ENCODE data around the gene TLE5.
"Not testable (repeated sequence)": the region's sequence is repeated elsewhere in the genome, so short reads cannot be mapped to it uniquely, and the experiment has no call there.

TLE5 gene

DNA sequence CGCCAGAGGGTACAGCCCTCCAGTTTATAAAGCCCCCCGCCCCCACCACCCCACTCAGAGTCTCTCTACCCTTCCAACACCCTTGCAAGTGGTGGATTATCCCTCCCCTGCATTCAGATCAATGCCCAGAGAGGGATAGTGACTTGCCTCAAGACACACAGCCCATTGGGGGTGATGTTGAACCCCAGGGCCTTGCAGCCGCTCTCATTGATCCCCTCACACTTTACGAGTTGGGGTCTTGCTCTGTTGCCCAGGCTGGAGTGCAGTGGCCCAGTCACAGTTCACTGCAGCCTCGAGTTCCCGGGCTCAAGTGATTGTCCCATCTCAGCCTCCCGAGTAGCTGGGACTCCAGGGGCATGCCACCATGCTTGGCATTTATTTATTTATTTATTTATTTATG, 44.4 kb downstream of the TLE5 start:
- DNase-seq, result no peak

DNA sequence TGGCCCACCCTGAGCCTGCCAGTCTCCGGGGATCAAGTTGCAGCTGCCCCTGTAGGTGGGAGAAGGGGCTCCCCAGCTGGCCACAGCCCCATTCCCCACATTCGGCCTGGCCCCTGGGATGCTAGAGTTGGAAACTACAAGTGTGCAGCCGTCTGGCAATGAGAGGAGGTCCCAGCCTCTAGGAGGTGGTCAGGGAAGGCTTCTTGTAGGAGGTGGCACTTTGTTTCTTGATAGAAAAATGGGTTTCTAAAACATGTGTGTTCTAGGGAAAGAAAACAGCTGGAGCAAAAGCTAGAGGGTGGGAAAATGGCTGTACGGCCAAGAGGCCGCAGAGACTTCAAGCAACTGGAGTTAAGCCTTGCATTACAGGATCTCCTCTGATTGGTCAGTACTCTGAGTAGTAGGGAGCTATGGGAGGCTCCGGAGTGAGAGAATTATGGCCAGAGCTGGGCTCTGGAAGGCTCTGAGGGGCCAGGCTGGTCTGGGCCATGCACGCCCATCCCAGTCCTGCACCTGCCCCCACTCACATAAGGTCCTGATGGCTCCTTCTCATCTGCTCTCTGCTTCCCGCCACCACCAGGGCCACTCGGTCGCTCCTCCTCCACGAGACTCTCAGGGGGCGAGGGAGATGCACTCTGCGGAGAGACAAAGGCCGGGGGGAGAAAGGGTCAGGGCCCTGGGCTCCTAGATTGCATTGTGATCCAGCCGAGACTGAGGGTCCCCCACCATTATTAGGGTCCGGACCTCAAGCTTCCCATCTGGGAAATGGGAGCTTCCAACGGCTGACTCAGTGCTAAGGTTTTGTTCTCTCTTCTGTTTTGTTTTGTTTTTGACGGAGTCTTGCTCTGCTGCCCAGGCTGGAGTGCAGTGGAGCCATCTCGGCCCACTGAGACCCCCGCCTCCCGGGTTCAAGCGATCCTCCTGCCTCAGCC, 46.9 kb downstream of the TLE5 start:
- DNase-seq, result no peak

DNA sequence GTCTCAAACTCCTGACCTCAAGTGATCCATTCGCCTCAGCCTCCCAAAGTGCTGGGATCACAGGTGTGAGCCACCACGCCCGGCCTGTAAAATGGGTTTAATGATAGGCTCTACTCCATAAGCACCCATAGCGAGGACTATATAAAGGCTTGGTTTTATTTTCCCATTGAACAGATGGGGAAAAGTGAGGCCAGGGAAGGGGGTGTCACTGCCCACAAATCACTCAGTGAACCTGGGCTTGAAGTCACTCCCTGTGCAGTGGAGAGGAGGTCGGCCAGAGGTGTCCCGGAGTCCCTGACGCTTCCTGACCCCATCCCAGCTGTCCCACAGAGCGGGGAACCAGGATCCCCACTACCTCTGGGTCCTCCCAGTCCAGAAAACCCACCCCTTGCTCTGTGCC, 48.2 kb downstream of the TLE5 start:
- no peak for DNase-seq

DNA sequence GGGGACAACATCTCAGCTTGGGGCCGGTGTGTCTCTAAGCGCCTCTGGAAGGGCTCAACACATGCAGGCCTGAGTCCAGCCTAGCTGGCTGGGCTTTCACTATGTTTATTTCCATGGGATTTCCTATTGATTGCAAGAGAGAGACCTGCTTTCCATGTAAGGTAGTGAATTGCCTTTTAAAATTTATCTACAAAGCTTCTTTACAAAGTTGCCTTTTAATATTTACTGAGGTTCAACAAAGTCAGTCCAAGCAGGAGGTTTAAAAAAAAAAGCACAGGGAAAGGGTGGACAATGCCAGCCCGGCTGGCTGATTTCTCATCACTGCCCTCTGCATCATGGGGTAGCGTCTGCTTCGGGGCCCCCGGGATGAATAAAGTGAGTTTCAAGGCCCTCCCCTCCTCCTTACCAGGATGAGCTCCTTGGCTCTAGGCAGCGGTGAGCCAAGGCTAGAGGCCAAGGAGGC, 49.0 kb downstream of the TLE5 start:
- DNase-seq, result no peak

DNA sequence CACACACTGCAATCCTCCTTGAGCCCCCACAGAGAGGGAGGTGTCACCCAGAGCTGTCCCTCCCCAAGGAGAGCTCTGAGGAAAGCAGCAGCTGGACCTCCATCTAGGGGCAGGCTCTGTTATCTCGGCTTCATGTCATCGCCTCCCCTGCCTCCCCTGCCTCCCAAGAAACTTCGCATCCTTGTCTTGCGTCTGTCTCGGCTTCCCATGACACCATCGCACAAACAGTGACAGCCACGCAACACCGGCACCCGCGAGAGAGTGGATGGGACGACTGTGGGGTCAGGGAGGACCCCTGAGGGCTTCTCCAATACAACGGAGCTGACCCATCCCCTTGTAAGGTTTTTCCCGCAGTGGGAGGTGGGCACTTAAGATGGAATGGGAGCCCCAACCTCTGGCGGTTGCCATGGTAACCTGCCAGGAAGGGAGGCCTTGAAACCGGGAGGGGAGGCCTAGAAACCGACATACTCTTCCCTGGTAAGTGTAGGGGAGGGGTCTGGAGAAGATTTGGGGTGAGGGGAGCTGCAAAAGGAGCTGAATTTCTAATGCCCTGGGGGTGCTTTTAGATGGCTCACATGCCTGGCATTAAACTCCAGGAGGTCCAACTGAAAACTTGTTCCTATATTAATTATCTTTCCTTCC, 49.6 kb downstream of the TLE5 start:
- no peak for DNase-seq

DNA sequence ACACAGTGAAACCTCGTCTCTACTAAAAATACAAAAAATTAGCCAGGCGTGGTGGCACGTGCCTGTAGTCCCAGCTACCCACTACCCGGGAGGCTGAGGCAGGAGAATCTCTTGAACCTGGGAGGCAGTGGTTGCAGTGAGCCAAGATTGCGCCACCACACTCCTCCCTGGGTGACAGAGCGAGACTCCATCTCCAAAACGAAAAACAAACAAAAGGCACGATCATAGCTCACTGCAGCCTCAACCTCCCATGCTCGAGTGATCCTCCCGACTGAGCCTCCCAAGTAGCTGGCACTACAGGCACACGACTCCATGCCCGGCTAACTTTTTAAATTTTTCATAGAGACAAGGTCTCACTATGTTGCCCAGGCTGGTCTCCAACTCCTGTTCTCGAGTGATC, 50.2 kb downstream of the TLE5 start:
- DNase-seq, result not testable (repeated sequence)

DNA sequence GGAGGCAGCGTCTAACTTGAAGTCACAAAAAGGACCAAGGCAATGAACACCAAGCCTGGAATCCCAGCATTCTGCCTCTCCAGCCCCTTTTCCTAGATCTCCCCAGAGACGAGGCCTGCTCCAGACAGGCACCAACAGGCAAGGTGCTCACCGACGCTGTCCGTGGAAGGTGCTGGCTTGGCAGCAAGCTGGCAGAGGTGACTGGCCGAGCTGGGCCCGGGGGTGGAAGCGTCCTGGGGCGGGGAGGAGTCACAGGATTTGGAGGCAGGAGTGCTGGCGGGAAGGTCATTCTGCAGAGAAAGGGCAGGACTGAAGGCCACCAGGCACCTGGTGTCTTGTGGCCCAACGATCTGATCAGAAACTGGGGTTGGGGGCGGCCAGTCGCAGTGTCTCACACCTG, 51.4 kb downstream of the TLE5 start:
- DNase-seq, result no peak

DNA sequence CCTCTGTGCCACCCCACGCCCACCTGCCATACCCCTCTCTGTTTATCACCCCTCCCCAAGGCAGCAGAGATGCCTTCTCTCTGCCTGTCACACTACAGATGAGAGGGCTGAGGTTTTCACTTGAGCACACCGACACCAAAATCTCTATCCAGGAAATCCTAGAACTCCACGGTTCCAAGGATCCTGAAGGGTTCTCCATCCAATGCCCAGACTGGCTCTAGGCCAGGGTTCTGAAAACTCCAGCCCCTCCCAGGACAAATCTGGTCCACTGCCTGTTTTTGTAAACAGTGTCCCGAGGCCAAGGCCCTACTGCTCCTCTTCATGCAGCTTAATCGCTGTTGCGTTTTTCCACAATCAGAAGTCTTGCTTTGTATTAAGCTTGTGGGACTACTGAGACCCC, 53.3 kb downstream of the TLE5 start:
- no peak for DNase-seq

DNA sequence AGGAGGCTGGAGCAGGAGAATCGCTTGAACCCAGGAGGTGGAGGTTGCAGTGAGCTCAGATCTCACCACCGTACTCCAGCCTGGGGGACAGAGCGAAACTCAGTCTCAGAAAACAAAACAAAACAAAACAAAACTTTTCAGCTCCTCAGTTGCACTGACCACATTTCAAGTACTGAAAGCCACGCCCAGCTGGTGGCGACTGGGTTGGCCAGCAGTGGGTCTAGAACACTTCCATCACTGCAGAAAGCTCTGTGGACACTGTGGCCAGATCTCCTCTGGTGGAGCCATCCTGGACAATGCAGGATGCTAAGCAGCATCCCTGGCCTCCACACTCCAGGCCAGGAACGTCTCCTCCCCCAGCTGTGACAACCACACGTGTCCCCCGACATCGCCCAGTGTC, 54.3 kb downstream of the TLE5 start:
- no peak for DNase-seq

DNA sequence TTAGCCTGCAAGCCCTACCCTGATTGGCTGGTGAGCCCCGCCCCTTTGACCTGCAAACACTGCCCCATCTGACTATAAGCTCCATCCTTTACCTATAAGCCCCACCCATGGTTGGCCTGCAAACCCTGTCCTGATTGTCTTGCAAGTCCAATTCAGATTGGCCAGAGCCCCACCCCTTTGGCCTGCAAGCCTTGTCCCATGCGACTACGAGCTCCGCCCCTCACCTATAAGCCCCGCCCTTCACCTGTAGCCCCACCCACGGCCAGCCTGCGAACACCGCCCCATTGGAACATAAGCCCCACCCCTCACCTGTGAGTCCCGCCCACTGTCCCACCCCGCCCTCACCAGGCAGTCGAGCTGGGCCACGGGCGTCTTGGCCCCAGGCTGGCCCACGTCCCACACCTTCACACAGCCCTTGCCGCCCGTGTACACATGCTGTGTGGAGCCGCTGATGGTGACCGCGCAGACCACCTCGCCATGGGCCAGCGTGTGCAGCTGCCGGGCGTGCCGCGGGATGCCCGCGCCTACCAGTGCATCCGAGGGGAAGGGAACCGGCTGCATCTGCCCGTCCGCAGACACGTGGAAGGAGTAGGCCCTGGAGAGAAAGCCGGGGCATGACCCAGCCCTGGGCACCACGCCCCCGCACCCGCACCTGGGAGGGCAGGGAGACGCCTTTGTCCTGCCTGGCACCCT, 56.1 kb downstream of the TLE5 start:
- DNase-seq, result no peak

DNA sequence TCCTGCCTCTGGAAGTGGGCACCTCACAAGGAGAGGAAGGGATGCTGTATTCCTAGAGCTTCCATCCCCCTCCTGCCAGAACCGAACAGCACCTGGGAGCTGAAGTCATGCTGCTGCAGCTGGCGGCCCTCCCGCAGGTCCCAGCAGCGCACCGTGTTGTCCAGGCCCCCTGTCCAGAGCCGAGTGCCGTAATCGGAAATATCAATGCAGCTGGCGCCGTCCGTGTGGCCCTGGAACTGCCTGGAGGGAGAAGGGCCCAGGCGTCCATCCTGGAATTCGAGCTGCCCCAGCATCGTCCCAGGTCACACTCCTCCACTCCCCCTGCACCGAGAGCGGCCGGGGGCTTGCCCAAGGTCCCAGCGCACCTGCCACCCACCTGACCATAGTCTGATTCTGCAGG, 57.0 kb downstream of the TLE5 start:
- no peak for DNase-seq

DNA sequence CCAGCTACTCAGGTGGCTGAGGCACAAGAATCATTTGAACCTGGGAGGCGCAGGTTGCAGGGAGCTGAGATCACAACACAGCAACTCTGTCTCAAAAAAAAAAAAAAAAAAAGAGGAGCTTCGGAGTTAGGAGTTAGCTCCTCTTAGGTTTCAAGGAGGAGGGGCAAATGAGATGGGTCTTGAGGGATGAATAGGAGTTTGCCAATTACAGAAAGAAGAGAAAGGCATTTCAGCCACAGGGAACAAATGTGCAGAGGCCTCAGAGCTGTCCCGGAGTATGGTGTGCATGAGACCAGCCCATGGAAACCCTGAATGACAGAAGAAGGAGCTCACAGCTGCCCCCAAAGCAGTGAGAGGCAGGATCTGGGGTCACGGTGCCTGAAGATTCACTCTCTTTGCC, 57.8 kb downstream of the TLE5 start:
- no peak for DNase-seq

DNA sequence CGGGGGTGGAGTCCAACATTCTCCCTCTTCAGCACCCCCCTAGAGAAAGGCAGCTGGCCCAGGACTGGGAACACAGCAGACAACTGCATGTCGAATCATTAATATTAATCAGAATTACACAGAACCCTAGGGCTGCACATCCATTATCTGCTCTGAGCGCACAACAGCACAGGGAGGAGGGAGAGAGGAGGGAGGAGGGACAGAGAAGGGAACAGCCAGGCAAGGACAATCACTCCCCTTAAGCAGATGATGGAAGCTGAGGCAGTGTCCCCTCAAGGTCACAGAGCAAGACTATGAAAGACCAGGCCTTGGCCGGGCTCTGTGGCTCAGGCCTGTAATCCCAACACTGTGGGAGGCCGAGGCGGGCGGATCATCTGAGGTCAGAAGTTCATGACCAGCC, 59.2 kb downstream of the TLE5 start:
- no peak for DNase-seq
